Activated CD4-positive, alpha-beta T cell treated with anti-CD3 and anti-CD28 coated beads for 1 hour (primary cell): Measurements from ENCODE around the gene PROSER2.
"Not testable (repeated sequence)": the region's sequence is repeated elsewhere in the genome, so short reads cannot be mapped to it uniquely, and the experiment has no call there.

ENCODE experiments used
- DNase-seq: peaks from one replicate; pipeline ENCODE4 v3.0.0-alpha.2; 2020

Gene PROSER2

GRCh38 chr10:11886851-11887250, 63.7 kb downstream of the PROSER2 start:
- no peak for DNase-seq

GRCh38 chr10:11887381-11888227, 64.4 kb downstream of the PROSER2 start:
- DNase-seq = no peak

- not testable (repeated sequence) for DNase-seq
Measured at GRCh38 chr10:11889263-11889662, 66.1 kb downstream of the PROSER2 start.

- DNase-seq = no peak
Measured at GRCh38 chr10:11891776-11892486, 68.8 kb downstream of the PROSER2 start.

- no peak for DNase-seq
Measured at GRCh38 chr10:11893749-11894278, 70.7 kb downstream of the PROSER2 start.

GRCh38 chr10:11894381-11895107, 71.4 kb downstream of the PROSER2 start:
- DNase-seq = no peak

GRCh38 chr10:11895108-11895466, 71.9 kb downstream of the PROSER2 start:
- DNase-seq = no peak

GRCh38 chr10:11895598-11895997, 72.4 kb downstream of the PROSER2 start:
- DNase-seq = no peak

- DNase-seq = no peak
Measured at GRCh38 chr10:11896549-11897200, 73.5 kb downstream of the PROSER2 start.

- no peak for DNase-seq
Measured at GRCh38 chr10:11898033-11898371, 74.8 kb downstream of the PROSER2 start.

GRCh38 chr10:11898372-11899066, 75.4 kb downstream of the PROSER2 start:
- no peak for DNase-seq

GRCh38 chr10:11899067-11899876, 76.1 kb downstream of the PROSER2 start:
- DNase-seq = no peak

GRCh38 chr10:11901036-11901301, 77.8 kb downstream of the PROSER2 start:
- DNase-seq = no peak

- DNase-seq = no peak
Measured at GRCh38 chr10:11901454-11901832, 78.3 kb downstream of the PROSER2 start.

- DNase-seq = no peak
Measured at GRCh38 chr10:11901833-11902475, 78.8 kb downstream of the PROSER2 start.

- DNase-seq = no peak
Measured at GRCh38 chr10:11902646-11903045, 79.5 kb downstream of the PROSER2 start.

- DNase-seq = no peak
Measured at GRCh38 chr10:11906714-11907113, 83.6 kb downstream of the PROSER2 start.

GRCh38 chr10:11907914-11908313, 84.8 kb downstream of the PROSER2 start:
- no peak for DNase-seq

- DNase-seq = no peak
Measured at GRCh38 chr10:11908536-11908935, 85.4 kb downstream of the PROSER2 start.

- DNase-seq = no peak
Measured at GRCh38 chr10:11908991-11909390, 85.8 kb downstream of the PROSER2 start.

- no peak for DNase-seq
Measured at GRCh38 chr10:11909618-11910017, 86.5 kb downstream of the PROSER2 start.
